Measurements from ENCODE around the gene SHQ1.

- TF ChIP-seq CTCF (IDR thresholded peaks at IDR 0.05) (no peak), POLR2A (IDR thresholded peaks at IDR 0.05) (no peak), POLR2AphosphoS5 (IDR thresholded peaks at IDR 0.05) (no peak)
These were observed 33.9 kb downstream of the SHQ1 start for GRCh38 chr3:72814308-72814707.
